ENCODE measurements around the gene GPC3.
A peak's percentile ranks its signal among the peaks of the same experiment; 100 is the strongest.
"Not testable (repeated sequence)": the region's sequence is repeated elsewhere in the genome, so short reads cannot be mapped to it uniquely, and the experiment has no call there.

GPC3 gene

DNA sequence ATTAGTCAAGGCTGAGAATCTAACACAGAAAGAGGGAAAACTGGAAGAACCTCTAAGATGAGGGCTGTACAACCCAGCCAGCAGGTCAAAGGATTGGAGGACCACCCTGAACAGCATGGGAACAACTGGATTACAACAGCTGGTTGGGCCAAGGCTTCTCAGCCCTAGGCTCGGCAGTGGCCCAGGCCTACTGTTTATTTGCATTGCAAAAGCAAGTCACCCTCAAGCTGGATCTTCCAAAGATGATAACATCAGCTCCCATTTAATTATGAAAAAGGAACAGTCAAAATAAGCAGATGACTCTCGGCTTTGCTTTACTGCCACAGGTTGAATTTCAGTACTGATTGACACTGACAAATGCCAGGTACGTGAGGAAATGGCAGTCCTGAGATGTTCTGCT, 61.8 kb downstream of the GPC3 start:
- DNase-seq, result no peak

DNA sequence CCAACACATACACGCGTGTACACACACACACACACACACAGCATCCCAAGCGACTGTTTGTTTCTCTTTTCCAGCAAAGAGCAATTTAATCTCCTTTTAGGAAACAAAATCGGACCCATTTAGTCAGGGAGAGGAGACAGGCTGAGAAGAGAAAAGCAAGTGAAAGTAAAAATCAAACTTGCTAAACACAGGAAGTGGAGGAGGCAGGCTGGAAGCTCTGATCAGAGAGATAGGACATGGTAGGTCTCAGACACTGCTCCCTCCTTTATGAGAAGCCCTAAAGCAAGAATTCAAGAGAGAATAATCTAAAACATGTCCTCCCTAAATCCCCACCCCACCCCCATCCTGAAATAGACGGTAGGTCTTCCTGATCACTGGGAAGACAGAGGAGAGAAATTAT, 62.3 kb downstream of the GPC3 start:
- peak in 1 of 2 donors; percentile 23 for DNase-seq

DNA sequence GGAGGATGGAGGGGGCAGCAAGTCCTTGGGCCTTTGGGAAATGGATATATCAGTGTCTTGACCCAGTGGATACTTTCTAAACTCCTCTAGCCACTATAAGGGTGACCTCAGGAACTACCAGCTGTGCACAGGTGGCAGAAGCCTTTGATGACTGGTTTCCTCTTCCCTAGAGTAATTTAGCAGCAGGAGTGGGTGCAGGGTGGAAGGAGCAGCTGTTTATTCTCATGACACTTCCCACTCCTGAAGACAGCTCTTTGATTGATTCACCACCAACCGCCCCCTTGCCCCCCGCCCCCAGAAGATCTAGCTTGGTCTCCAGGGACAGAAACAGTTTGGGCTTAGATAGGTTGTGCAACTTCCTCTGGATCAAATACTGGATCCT, 63.0 kb downstream of the GPC3 start:
- no peak for DNase-seq

- peak; percentile 13 to 23 for DNase-seq
Measured at GRCh38 chrX:133921764-133922389, 63.5 kb downstream of the GPC3 start.

DNA sequence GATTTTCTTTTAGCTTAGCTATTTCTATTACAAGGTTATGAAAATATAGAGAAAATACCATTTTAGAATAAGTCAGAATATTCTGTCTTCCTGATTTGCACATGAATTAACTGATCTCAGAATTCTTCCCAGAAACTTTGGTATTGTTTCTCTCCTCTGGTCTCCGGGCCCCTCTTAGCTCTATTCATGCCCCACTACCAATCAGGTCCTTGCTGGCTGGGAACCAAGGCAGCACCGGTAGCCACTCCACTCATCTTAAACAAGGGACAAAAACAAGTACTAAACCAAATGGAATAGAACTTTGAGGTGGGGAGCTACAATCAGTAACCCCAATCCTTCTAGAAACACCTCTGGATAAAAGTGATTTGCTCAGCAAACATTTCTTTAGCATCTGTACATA, 64.3 kb downstream of the GPC3 start:
- DNase-seq, result no peak

DNA sequence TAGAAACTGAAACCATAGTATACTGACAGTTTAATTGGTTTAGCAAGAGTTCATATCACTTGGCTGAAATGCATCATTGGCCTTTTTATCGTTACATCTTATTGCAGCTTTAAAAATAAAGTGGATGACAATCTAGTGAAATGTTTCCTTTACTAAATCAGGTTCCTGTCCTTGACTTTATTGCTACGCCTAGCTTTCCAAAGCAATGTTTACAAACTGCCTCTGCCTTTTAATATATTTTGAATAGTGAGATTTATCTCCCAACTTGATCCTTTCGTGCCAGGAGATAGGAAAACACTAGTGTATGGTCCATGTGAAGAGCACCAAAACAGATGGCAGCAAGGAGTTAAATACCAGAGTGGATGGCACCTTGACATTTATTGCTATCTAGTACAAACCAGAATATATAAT, 67.0 kb downstream of the GPC3 start:
- DNase-seq, result no peak

DNA sequence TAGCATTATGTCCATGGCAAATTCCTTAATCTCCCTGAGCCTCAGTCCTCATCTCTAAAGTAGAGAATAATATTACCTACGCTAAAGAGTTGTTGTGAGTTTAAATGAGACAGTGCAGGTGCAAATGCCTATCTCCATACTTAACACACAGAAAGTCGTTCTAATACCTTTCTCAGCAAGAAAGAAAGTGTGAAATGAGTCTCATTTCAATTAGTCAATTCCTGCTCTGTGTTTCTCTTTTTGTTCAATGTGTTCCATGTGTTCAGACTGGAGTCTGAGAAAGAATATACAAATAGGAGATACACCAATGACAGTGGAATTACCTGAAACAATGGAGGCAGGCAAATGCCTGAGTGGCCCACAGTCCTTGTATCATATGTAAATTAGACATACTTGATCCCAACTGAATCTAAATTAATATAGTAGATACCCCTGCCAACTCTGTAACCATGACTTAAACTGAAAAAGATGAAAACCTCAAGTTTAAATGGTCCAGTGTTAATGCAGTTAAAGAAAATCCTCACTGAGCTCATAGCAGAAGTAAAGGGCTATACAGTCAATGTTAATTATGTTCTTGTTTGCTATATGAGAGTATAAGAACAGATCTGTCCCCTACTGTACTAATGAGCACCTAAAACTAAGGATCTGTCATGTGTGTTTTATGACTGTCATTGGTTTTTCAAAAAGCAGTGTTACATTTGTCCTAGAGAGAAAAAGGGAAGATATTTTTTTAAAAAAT, 68.2 kb downstream of the GPC3 start:
- DNase-seq, result no peak

- no peak for DNase-seq
Measured at GRCh38 chrX:133913658-133914388, 71.6 kb downstream of the GPC3 start.

DNA sequence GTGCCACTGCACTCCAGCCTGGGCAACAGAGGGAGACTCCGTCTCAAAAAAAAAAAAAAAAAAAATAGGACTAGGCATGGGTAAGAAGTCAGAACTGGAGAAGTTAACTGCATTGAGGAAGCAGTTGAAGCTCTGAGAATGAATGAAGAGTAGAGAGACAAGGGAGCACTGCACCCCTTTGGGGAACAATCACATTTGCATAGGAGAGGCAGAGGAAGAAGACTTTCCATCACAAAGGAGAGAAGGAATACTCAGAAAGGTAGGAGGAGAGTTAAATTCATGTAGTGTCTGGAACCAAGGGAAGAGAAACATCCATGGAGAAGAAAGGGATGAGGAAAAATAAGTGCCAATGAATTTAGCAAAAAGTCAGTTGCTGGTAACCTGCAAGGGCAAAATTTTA, 72.4 kb downstream of the GPC3 start:
- DNase-seq, result no peak

DNA sequence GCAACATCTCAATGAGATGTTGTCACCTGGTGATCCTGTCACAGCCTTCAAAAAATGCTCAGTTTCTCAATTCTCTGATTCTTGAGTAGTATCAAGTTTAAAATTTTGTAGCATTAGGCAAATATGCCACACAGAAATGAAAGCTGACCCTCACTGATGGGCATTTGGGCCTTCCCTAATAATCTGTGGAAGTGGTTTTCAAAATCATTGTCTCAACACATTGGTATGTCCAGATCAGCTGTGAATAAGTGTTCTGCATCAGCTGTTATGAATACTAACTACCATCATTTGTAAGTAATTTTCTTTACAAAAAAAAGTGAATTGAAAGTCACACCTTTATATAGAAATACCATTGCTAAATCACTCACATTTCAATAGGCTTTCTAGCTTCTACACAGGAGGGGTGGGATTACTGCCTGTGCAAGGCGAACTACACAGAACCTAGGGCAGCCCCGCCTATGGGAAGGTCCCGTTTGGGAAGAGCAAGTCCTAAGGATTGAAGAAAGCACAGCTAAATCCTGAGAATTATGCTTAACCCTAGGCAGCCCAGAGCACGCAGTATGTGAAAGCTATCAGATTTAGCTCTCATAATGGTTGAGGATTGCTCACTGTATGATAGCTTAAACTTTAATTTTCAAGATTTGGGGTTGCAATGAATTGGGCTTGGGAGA, 73.4 kb downstream of the GPC3 start:
- DNase-seq, result no peak

DNA sequence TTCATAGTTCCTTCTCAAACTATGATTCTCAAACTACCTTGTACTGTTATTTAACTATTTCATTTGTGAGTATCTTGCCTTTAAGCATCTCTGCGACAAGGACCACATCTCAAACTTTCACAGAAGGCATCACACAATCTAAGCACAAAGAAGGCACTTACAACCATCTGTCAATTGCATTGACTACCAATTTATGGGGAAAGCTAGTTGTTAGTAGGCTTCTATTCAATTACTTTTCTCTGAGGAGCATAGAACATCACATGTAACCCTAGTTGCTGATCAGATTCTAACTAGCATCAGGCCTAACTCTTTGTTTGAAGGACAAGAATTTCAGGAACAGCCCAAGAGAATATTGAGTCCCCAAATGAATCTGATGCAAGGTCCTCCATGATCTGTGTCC, 74.9 kb downstream of the GPC3 start:
- no peak for DNase-seq

DNA sequence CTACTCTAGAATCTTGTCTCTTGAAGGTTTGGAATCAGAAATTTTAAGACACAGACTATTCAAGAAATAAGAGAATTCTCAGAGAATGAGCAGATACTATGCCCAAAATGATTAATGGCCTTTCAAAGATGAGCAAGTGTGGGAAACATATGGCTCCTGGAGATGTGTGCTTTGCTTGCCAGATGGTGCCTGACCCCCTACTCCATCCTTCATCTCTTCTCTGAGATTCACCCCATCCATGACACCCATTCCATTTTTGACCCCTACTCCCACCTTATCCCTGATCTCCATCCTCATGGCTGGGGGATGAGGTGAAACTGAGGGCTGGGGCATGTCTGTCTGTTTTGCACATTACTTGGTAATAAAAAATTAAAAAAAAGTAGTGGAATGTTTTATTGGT, 75.5 kb downstream of the GPC3 start:
- DNase-seq, result no peak

DNA sequence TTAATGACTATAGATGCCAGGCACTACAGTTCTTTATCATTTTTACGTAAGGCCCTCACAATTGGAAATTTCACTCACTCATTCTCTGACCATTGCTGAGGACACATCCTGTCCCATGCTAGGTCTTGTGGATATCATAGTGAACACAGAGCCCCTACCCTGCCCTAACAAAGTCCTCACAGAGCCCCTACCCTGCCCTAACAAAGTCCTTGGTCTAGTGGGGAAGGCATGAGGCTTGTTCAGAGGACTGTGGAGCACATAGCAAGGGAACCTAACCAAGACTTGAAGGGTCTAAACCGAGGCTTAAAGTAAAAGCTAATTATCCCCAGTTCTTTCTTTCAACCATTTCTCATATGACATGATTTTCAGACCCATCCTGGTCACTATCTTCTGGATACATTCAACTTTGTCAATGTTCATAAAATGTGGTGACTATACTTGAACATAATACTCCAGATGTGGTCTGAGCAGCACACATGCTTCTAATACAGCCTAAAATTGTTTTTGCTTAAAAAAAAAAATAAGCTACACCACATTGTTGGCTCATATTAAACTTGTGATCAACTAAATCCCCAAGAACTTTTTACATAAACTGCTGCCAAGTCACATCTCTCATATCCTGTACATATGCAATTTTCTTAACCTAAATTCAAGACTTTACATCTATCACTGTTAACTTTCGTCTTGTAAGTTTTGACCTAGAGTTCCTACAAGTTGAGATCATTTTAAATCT, 77.0 kb downstream of the GPC3 start:
- no peak for DNase-seq

DNA sequence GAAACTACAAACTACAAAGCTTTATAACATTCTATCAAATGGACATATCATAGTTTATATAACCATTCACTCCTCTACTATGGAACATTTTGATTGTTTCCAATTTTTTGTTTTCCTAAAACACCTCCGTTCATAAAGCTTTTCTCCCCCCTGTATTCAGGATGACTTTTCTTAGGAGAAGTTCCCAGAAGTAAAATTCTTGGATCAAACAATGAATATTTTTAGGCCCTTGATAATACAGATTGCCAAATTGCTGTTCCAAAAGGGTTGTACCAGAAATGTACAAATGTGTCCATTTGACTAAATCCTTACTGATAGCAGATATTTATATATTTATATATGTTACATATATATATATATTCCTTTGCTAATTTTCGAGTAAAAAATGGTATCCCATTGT, 77.8 kb downstream of the GPC3 start:
- no peak for DNase-seq

DNA sequence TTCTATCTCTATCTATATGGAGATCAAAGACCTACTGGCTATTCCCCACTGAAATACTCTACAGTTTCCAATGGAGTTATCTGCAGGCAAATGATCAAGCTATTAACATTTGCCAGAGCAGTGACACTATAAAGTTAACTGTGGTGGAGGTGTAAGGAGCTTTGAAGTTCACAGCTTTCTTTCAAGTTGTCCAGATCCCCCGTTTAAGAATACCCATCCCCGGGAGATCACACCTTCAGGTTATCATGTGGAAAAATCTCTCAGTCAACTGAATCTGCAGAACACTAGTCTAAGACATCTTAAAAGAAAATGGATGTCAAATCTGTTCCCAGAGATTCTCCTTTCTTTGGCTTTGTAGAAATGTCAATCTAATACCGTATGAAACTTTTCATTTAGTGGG, 80.1 kb downstream of the GPC3 start:
- no peak for DNase-seq

- no peak for DNase-seq
Measured at GRCh38 chrX:133897593-133898163, 87.7 kb downstream of the GPC3 start.

DNA sequence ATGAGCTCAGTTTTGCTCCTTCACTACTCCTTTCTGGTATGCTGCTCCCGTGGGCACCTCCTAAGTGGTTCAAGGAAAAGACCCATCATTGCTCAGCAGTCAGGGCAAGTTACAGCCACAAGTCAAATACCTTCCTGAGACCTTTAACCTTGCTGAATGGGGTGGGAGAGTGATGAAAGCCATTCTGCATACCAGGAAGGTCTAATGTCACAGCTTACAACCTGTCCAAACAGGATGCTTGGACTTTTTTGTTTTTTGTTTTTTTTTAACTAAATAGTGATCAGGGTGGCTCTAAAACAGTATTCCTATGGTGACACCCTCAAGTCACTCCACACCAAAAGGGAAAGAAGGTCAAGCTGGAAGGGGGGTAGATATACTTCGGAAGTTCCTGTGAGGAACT, 93.1 kb downstream of the GPC3 start:
- DNase-seq, result no peak

DNA sequence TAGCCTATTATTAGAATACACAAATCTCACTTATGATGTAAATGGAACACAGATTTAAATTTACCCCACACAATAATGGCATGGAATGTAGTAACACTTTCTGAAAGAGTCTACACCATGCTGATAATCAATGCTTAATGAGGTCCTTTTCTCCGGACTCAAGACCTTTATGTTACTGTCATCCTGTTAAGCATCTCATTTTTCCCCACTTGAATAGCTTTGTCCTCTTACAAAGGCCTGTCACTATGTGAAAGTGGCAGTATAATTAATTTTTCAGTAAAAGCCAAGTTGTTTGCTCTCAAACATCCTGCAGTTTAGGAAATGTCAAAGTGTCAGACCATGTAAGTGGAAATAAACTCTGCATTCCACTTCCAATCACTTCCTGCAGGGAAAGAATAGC, 96.4 kb downstream of the GPC3 start:
- DNase-seq, result no peak

- DNase-seq, result not testable (repeated sequence)
Measured at GRCh38 chrX:133888084-133888483, 97.3 kb downstream of the GPC3 start.

GRCh38 chrX:133884430-133885394, 100.7 kb downstream of the GPC3 start:
- DNase-seq, result no peak

DNA sequence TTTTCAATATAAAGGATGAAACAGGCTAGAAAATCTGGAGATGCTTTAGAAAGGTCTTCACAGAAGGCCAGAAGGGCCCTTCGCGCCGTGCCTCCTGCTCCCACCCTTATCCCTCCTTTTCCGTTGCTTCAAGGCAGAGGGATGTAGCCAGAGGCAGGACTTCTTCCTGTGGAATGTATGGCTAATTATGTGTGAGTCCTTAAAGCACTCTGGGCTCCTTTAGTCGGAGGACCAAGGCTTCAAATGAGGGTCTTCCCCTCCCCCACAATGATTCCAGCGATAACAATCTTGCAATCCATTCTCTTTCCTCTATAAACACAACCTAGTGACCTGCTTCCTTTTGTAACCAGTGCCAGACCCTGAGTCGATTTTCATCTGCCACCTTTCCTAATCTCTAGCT, 103.5 kb downstream of the GPC3 start:
- DNase-seq, result no peak
